ENCODE data around the gene GGCT.
"Not testable (repeated sequence)": the region's sequence is repeated elsewhere in the genome, so short reads cannot be mapped to it uniquely, and the experiment has no call there.

The GGCT gene

GRCh38 chr7:30514776-30515175 is 10.1 kb upstream of the GGCT start:
- DNase-seq, result no peak

GRCh38 chr7:30514177-30514576 is 9.5 kb upstream of the GGCT start:
- no peak for DNase-seq

GRCh38 chr7:30513762-30514161 is 9.1 kb upstream of the GGCT start:
- DNase-seq, result no peak

- DNase-seq, result no peak
Measured at GRCh38 chr7:30511973-30512662, 7.5 kb upstream of the GGCT start.

GRCh38 chr7:30511494-30511893 is 6.9 kb upstream of the GGCT start:
- no peak for DNase-seq

- peak; percentile 25 for DNase-seq
Measured at GRCh38 chr7:30510124-30511075, 5.8 kb upstream of the GGCT start.

- not testable (repeated sequence) for DNase-seq
Measured at GRCh38 chr7:30509171-30509857, 4.7 kb upstream of the GGCT start.

GRCh38 chr7:30507346-30507900 is 2.8 kb upstream of the GGCT start:
- not testable (repeated sequence) for DNase-seq

- no peak for DNase-seq
Measured at GRCh38 chr7:30505174-30505697, 607 bp upstream of the GGCT start.

GRCh38 chr7:30503274-30504212 is 1.1 kb downstream of the GGCT start:
- DNase-seq, result no peak

- no peak for DNase-seq
Measured at GRCh38 chr7:30502470-30503251, 2.0 kb downstream of the GGCT start.

- no peak for DNase-seq
Measured at GRCh38 chr7:30501264-30501663, 3.4 kb downstream of the GGCT start.

GRCh38 chr7:30493228-30493627 is 11.4 kb downstream of the GGCT start:
- DNase-seq, result no peak

GRCh38 chr7:30491417-30491816 is 13.2 kb downstream of the GGCT start:
- DNase-seq, result no peak

GRCh38 chr7:30487371-30487770 is 17.3 kb downstream of the GGCT start:
- DNase-seq, result no peak

GRCh38 chr7:30485667-30486066 is 19.0 kb downstream of the GGCT start:
- no peak for DNase-seq

GRCh38 chr7:30481416-30481815 is 23.2 kb downstream of the GGCT start:
- not testable (repeated sequence) for DNase-seq

GRCh38 chr7:30479202-30480120 is 25.2 kb downstream of the GGCT start:
- DNase-seq, result no peak

- peak; percentile 57 for DNase-seq
Measured at GRCh38 chr7:30478349-30479201, 26.1 kb downstream of the GGCT start, which contains the start of gene NOD1. Gene NOD1, minus strand, starts transcription at chr7:30478784. Its CDS starts 21,863 bp downstream, at chr7:30456921.

Data from CD4-positive, alpha-beta T cell treated with Interleukin-15 for 1 hour (primary cell).